Forelimb muscle (tissue), 1 donor: ENCODE measurements around the gene HMGA1. TPM values are rescaled to one million over a fixed set of nuclear protein-coding genes. Genes with fewer than 3 reads are reported as not detected.

ENCODE experiments used
- DNase-seq: peaks from one replicate; pipeline ENCODE4 v3.0.0-alpha.2; 2013; ENCODE audit warnings: low read depth
- polyA plus RNA-seq: library from polyadenylated mRNA; unstranded; fragments of 120-200 nt; gene quantifications from one replicate; pipeline ENCODE4 v1.2.1, GENCODE V29; 2013; ENCODE audit not compliant: insufficient read length

Gene HMGA1, protein sequence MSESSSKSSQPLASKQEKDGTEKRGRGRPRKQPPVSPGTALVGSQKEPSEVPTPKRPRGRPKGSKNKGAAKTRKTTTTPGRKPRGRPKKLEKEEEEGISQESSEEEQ
- polyA plus RNA-seq: 110 TPM

DNA sequence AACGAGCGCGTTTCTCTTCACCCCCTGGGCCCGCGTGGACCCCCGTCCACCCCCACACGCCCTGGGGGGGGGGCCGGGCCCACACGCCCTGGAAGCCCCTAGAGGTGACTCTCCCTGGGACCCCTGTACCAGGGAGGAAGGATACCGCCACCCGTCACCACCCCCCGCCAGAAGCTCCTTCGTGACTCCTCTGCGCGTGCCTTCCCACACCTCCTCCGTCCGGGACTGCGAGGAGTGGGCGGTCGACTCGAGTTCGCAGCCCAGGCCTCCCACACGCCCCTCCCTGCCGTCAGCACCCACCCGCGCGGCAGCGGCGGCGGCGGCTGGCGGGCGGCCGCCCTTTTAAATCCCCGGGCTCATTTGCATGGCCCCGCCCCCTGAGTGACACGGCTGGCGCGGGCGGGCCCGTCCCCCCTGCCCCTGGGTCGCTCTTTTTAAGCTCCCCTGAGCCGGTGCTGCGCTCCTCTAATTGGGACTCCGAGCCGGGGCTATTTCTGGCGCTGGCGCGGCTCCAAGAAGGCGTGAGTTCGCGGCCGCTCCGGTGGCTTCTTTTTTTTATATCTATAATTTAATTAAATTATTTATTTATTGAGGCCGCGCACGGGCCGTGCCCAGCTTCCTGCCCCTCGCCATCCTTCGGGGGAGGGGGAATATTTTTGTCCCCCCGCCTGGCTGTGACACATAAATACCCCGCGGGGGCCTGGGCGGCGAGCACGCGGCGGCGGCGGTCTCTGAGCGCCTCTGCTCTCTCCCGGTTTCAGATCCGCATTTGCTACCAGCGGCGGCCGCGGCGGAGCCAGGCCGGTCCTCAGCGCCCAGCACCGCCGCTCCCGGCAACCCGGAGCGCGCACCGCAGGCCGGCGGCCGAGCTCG, at the start of gene HMGA1:
Gene HMGA1, plus strand, starts transcription at position 431 of the 873 bp plus-strand sequence. CDS start 3,908 bp downstream, outside the sequence.
- DNase-seq: no peak

GRCh38 chr6:34189806-34190503, 46.7 kb upstream of the HMGA1 start:
- DNase-seq: peak; percentile 11

- no peak for DNase-seq
Measured at GRCh38 chr6:34190504-34191122, 46.1 kb upstream of the HMGA1 start.

DNA sequence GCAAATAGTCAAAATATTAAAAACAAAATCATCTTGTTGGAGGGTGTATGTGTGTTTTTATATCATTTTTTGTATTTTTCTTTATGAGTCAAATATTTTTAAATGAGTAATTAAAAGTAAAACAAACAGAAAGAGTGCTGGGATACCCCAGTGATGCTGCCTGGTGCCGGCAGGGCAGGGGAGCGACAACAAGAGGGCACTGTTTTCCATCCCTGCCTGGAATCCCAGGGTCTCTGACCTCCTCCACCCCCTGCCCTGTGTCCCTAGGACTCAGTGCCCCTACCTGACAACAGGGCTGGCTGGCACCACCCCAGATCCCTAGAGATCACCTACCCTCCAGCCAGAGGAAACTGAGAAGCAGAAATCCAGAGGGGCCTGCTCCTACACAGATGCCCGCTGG, 41.9 kb upstream of the HMGA1 start:
- no peak for DNase-seq

GRCh38 chr6:34195726-34196115, 41.0 kb upstream of the HMGA1 start:
- no peak for DNase-seq

GRCh38 chr6:34196116-34196832, 40.4 kb upstream of the HMGA1 start:
- peak; percentile 24 for DNase-seq

DNA sequence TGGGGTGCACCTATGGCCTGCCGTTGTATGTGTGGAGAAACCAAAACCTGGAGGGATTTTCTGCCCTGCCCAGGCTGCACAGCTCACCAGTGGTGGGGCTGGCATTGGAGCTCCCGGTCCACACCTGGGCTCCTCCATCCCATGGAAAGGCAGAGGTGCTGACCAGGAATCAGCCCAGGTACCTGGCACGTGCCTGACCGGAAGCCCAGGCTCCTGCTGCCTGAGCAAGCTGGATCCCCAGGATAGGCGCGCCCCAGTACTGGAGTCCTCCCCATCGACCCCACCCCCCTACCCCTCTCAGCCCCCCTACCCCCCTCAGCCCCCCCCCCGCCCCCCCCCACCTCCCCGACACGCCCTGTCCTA, 39.9 kb upstream of the HMGA1 start:
- DNase-seq: no peak

DNA sequence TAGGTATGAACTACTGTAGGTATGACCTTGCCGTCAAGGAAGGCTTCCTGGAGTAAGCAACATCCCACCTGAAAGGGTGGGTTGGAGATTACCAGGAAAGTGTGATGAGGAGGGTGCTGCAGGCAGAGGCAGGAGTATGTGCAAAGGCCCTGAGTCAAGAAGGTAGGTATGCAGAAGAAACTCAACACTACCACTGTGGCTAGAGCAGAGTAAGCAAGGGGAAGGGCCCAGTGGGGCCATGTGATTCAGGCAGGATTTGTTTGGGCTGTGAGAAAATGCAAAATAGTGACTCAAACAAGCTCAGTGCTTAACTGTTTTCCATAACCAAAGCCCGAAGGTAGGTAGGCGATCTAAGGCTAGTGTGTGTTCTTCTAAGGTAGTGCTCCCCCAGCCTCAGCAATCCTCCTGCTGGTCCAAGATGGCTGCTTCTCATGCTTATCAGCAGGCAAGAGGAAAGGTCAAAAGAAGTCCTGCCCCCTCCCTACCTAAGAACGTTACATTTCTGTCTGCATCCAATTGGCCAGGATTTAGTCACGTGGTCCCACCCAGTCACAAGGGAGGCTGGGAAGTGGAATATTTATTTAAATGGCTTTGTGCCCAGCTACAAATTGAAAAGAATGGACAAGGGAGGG, 36.2 kb upstream of the HMGA1 start:
- DNase-seq: no peak

- DNase-seq: no peak
Measured at GRCh38 chr6:34201455-34202107, 35.1 kb upstream of the HMGA1 start.

DNA sequence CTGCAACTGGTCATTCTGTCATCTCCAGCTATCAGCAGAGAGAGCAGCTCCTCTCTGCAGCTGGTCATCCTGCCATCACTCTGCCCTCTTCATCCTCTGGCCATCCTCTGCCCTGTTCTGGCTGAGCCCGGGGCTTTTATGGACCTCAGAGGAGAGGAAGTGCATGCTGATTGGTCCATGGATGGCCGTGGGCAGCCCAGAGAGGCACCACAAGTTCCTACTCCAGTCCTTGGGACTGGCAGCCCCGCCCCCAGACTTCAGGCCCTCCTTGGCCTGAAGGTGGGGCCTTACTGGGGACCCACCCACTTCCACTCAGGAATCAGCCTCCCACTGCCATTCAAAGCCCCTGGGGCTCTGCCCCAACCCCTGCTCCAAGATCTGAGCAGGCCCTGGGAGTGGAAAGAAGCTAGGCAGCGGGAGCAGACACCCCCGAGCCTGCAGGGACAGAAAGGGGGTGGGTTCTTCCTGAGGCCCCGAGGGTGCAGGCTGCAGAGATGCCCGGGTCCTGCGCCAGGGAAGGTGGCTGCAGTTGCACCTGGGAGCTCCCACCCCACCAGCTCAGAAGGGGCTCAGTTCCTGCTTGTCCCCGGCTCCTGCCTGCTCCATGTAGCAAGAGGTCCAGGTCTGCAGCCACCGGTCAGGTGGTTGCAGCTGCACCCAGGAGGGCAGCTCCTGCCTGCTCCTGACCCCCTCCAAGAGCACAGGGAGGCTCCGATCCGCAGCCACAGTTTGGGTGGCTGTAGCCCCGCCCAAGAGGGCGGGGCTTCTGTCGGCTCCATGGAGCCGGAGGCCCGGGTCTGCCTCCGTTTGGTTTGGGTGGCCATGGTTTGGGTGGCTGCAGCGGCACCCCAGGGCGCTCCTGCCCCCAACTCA, 34.1 kb upstream of the HMGA1 start:
- DNase-seq: no peak

GRCh38 chr6:34204693-34205092, 32.0 kb upstream of the HMGA1 start:
- no peak for DNase-seq

- no peak for DNase-seq
Measured at GRCh38 chr6:34205466-34205865, 31.2 kb upstream of the HMGA1 start.

- no peak for DNase-seq
Measured at GRCh38 chr6:34205916-34206315, 30.8 kb upstream of the HMGA1 start.

DNA sequence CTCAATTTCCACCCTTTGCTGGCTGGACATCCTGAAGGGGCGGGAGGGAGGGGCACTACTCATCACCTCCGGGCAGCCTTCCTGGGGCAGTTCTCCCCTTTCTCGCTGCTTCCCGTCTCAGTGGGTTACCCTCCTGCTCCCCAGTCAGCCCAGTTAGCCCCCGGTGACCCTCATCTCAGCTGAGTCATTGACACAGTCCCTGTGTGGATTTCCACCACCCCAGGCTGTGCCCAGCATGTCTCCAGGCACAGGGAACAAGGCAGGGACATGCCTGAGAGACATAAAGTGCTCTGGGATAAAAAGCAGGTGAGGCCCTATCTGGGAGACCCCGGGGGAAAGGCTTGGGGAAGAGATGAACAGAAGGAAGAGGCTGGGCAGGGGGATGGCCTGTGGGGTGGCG, 29.9 kb upstream of the HMGA1 start:
- DNase-seq: no peak

- no peak for DNase-seq
Measured at GRCh38 chr6:34207695-34208443, 28.8 kb upstream of the HMGA1 start.

GRCh38 chr6:34213772-34214171, 22.9 kb upstream of the HMGA1 start:
- no peak for DNase-seq

- no peak for DNase-seq
Measured at GRCh38 chr6:34218691-34219090, 18.0 kb upstream of the HMGA1 start.

DNA sequence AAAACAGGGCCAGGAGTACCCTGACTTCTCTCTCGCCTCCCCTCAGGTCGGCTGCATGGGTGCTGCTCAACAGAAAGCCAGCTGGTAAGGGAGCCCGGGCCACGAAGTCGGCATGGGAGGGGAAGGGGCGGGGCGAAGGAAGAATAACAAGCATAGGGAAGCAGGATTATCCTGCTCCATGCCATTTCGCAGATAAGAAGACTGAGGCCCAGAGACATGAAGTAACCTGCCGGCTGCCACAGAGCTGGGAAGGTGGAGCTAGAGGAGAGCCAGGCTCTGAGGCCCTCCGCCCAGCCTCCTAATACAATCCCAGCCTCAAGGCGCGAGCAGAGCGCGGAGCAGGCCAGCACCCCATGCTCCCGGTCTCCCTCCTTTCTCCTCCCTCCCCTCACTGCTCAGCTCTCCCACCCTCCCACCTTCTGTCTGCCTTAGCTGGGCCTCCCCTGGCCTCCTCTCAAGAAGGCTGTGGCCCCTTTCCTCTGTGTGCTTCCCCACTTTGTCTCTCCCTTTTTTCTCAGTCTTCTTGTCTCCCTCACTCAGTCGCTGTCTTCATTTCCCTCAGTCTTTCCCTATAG, 13.2 kb upstream of the HMGA1 start:
- no peak for DNase-seq
